Panc1 (cell line): ENCODE measurements around the gene PTPN4.

Source experiments
- POLR2AphosphoS5 ChIP-seq: IDR thresholded peaks from 2 replicates; pipeline ENCODE4 v1.6.1; 2012; ENCODE audit warnings: mild to moderate bottlenecking, low read depth, low read length, moderate library complexity
- REST ChIP-seq, 2 experiments: IDR thresholded peaks; 2 replicates each; pipeline ENCODE4 v1.6.1; 2011 to 2012; ENCODE audit warnings: low read depth in 2 of 2, control low read depth in 1 of 2, low read length in 1 of 2, mild to moderate bottlenecking in 1 of 2, moderate library complexity in 1 of 2; ENCODE audit not compliant: insufficient read depth in 1 of 2
- TCF7L2 ChIP-seq: IDR thresholded peaks from 2 replicates; pipeline ENCODE4 v1.6.1; 2011; ENCODE audit warnings: mild to moderate bottlenecking, low read depth, low read length, inconsistent platforms
- TF ChIP-seq, protein P1 (sequence below): fragments of 450-650 bp; IDR thresholded peaks from 2 replicates; pipeline ENCODE4 v1.5.1; 2017; ENCODE audit warnings: mild to moderate bottlenecking

- TF ChIP-seq, protein P1, sequence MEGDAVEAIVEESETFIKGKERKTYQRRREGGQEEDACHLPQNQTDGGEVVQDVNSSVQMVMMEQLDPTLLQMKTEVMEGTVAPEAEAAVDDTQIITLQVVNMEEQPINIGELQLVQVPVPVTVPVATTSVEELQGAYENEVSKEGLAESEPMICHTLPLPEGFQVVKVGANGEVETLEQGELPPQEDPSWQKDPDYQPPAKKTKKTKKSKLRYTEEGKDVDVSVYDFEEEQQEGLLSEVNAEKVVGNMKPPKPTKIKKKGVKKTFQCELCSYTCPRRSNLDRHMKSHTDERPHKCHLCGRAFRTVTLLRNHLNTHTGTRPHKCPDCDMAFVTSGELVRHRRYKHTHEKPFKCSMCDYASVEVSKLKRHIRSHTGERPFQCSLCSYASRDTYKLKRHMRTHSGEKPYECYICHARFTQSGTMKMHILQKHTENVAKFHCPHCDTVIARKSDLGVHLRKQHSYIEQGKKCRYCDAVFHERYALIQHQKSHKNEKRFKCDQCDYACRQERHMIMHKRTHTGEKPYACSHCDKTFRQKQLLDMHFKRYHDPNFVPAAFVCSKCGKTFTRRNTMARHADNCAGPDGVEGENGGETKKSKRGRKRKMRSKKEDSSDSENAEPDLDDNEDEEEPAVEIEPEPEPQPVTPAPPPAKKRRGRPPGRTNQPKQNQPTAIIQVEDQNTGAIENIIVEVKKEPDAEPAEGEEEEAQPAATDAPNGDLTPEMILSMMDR, result no peak
- TF ChIP-seq POLR2AphosphoS5 (no peak), REST (IDR thresholded peaks at IDR 0.05; ENCODE audit: insufficient read depth in 1 of 2, low read depth in 2 of 2, low read length in 1 of 2) (no peak), TCF7L2 (no peak)
Measured at GRCh38 chr2:119859528-119859927, 99.8 kb downstream of the PTPN4 start.
